T-helper 1 cell treated with Interleukin-12 subunit alpha and Interleukin-12 subunit beta and Interleukin-4 antibody, amounts not matched to agents 30 μg/mL and 1 μg/mL, for 36 hours (primary cell): Measurements from ENCODE around the gene UGT1A1.

Source experiments
- H3K27ac Mint-ChIP-seq: one replicate; pipeline ENCODE4 v1.8.0; 2021; ENCODE audit warnings: mild to moderate bottlenecking, mixed read lengths
- H3K27me3 Mint-ChIP-seq: one replicate; pipeline ENCODE4 v1.8.0; 2021; ENCODE audit warnings: low read depth, mixed read lengths
- H3K36me3 Mint-ChIP-seq: one replicate; pipeline ENCODE4 v1.8.0; 2021; ENCODE audit warnings: low read depth, mixed read lengths
- H3K4me1 Mint-ChIP-seq: one replicate; pipeline ENCODE4 v1.8.0; 2021; ENCODE audit warnings: low read depth, mixed read lengths
- H3K4me3 Mint-ChIP-seq: one replicate; pipeline ENCODE4 v1.8.0; 2021; ENCODE audit warnings: mild to moderate bottlenecking, moderate library complexity, mixed read lengths
- H3K9me3 Mint-ChIP-seq: one replicate; pipeline ENCODE4 v1.8.0; 2021; ENCODE audit warnings: mixed read lengths

The UGT1A1 gene

DNA sequence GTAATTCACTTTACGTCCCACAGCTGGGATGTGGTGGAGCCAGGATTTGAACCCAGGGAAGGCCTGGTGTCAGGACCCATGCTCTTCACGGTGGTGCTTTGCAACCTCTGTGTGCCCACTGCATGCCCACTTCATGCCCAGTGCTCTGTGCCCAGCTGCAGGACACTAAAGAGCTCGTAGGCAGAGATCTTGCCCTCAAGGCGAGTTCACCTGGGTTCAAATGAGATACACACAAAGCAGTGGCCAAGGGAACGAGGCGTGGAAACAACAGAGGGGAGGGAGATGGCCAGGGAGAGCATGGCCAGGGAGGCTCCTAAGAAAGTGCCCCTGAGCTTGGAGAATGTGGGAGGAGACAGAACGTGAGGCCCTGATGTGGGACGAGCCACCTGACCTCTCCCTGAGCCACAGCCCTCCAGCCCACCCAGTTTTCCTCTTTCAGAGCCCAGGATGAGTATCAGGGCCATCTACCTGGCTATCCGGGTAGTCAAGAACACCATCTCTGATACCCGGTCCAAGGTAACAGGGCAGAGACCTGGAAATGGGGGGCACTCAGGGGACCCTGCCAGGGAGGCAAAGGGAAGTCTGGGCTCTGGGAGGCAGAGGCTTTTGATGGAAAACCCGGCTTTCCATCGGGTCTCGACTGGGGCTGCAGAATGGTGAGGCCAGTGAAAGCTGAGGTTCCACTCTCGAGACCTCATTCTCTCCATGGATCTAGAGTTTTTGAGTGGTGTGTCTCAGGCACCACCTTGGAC is 38.4 kb downstream of the UGT1A1 start:
- Mint-ChIP-seq H3K36me3 (no peaks in the 10 kb centered on the region), H3K27me3 (no peaks in the 10 kb centered on the region), H3K9me3 (no peaks in the 10 kb centered on the region), H3K27ac (no peak overlapping the region), H3K4me3 (no peak overlapping the region), H3K4me1 (no peaks in the 10 kb centered on the region)

- Mint-ChIP-seq H3K27ac (no peak overlapping the region), H3K36me3 (no peaks in the 10 kb centered on the region), H3K4me1 (no peaks in the 10 kb centered on the region), H3K4me3 (no peak overlapping the region), H3K27me3 (no peaks in the 10 kb centered on the region), H3K9me3 (no peaks in the 10 kb centered on the region)
Observed at GRCh38 chr2:233799087-233799665, 39.1 kb downstream of the UGT1A1 start.

DNA sequence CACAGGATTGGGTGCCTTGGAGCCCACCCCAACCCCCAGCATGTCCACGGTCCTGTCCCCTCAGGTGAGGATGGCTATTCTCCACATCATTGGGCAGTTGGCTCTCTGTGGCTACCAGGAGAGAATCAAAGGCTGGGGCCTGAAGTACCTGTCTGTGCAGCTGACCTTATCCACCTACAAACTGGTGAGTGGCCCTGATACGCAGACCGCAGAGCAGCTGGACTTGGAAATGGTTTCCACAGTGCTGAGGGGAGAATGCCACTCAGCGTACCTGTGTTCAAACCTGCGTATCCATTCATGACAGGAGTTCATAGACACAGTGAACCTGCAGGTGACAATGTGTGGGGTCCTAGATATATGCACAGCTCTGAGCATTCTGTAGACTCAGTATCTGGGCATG is 39.6 kb downstream of the UGT1A1 start:
- H3K27ac Mint-ChIP-seq = no peak overlapping the region
- no peaks in the 10 kb centered on the region for H3K36me3 Mint-ChIP-seq
- no peaks in the 10 kb centered on the region for H3K27me3 Mint-ChIP-seq
- no peaks in the 10 kb centered on the region for H3K9me3 Mint-ChIP-seq
- H3K4me1 Mint-ChIP-seq = no peaks in the 10 kb centered on the region
- H3K4me3 Mint-ChIP-seq = no peak overlapping the region

GRCh38 chr2:233800208-233800607 is 40.1 kb downstream of the UGT1A1 start:
- H3K27ac Mint-ChIP-seq = no peak overlapping the region
- H3K9me3 Mint-ChIP-seq = no peaks in the 10 kb centered on the region
- H3K27me3 Mint-ChIP-seq = no peaks in the 10 kb centered on the region
- H3K36me3 Mint-ChIP-seq = no peaks in the 10 kb centered on the region
- no peak overlapping the region for H3K4me3 Mint-ChIP-seq
- H3K4me1 Mint-ChIP-seq = no peaks in the 10 kb centered on the region

GRCh38 chr2:233801357-233802131 is 41.5 kb downstream of the UGT1A1 start:
- H3K36me3 Mint-ChIP-seq = no peaks in the 10 kb centered on the region
- no peak overlapping the region for H3K27ac Mint-ChIP-seq
- no peaks in the 10 kb centered on the region for H3K4me1 Mint-ChIP-seq
- H3K4me3 Mint-ChIP-seq = no peak overlapping the region
- H3K9me3 Mint-ChIP-seq = no peaks in the 10 kb centered on the region
- H3K27me3 Mint-ChIP-seq = peaks cover 7% of the 10 kb centered on the region

DNA sequence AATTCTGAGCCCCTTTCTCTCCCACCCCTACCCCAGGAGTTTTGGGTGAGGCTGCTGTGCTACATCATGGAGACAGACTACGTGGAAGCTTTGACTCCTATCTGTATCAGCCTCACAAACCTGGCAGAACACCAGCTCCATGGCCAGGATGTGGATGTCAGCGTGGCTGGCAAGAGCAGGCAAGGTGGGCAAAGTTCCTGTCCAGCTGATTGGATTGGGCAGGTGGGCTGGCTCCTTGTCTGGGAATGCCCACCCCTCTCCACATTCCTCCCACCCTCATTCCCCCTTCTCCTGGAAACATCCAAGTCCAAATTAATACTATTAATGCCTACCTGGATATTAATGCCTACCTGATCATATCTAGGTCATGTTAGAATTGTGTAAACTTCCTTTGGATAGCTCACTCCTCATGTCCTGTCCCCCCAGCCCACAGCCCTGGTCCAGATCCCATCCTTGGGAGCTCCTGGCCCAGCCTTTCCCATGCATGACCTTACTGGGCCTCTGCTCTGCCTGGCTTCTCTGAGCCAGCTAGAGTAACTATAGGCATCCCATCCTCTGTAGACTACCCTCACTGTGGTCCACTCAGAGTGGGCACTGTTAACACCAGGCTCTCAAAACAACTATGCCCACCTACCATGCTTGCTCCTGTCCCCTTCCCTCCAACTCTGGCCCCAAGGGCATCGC is 42.2 kb downstream of the UGT1A1 start:
- Mint-ChIP-seq H3K4me3 (no peak overlapping the region), H3K4me1 (no peaks in the 10 kb centered on the region), H3K27ac (no peak overlapping the region), H3K27me3 (peaks cover 7% of the 10 kb centered on the region), H3K9me3 (no peaks in the 10 kb centered on the region), H3K36me3 (no peaks in the 10 kb centered on the region)

GRCh38 chr2:233803292-233803911 is 43.3 kb downstream of the UGT1A1 start:
- H3K36me3 Mint-ChIP-seq = no peaks in the 10 kb centered on the region
- peaks cover 7% of the 10 kb centered on the region for H3K27me3 Mint-ChIP-seq
- no peaks in the 10 kb centered on the region for H3K4me1 Mint-ChIP-seq
- H3K9me3 Mint-ChIP-seq = no peaks in the 10 kb centered on the region
- H3K4me3 Mint-ChIP-seq = no peak overlapping the region
- H3K27ac Mint-ChIP-seq = no peak overlapping the region

DNA sequence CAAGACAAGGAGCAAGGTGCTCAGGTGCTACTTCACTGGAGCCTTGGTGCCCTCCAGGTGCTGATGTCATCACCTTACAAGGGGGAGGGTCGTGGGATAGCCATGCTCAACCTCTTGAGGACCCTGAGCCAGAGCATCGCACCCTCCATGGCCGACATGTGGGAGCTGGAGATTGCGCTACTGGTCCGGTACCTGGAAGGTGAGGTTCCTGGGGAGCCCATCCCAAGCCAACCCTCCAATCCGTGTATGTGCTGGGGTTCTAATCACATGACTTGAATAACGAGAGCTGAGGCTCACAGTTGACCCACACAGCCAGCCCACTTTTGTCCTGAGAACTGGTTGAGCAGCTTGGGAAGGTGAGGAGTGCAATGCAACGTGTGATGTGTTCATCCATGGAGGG is 43.9 kb downstream of the UGT1A1 start:
- H3K36me3 Mint-ChIP-seq = no peaks in the 10 kb centered on the region
- H3K4me1 Mint-ChIP-seq = no peaks in the 10 kb centered on the region
- H3K4me3 Mint-ChIP-seq = no peak overlapping the region
- H3K9me3 Mint-ChIP-seq = no peaks in the 10 kb centered on the region
- H3K27me3 Mint-ChIP-seq = peaks cover 7% of the 10 kb centered on the region
- H3K27ac Mint-ChIP-seq = no peak overlapping the region

DNA sequence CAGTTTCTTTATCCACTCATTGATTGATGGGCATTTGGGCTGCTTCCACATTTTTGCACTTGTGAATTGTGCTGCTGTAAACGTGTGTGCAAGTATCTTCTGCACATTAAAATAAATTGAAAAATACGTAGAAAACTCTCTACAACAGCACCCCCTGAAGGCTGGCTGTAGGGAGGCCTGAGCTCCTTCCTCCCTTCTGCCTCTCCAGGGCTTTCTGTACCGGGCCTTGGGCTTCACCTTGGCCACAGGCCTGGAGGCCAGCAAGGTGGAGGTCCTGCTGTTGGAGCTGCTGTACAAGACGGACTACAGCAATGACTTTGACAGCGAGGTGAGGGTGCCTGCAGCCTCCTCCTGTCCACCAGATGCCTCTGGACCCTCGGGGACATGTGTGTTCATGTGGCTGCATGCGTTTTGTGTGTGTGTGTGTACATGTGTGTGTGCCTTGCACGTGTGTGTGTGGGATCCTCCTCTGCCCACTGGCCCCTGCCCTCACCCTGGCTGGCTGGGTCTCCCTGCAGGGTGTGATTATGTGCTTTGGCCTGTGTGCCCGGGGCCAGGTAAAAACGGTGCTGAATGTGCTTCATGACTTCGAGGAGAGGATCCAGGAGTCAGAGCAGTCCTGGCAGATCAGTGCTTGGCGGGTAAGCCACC is 47.3 kb downstream of the UGT1A1 start:
- Mint-ChIP-seq H3K4me1 (no peaks in the 10 kb centered on the region), H3K4me3 (no peak overlapping the region), H3K27ac (no peak overlapping the region), H3K36me3 (no peaks in the 10 kb centered on the region), H3K27me3 (peaks cover 7% of the 10 kb centered on the region), H3K9me3 (no peaks in the 10 kb centered on the region)

DNA sequence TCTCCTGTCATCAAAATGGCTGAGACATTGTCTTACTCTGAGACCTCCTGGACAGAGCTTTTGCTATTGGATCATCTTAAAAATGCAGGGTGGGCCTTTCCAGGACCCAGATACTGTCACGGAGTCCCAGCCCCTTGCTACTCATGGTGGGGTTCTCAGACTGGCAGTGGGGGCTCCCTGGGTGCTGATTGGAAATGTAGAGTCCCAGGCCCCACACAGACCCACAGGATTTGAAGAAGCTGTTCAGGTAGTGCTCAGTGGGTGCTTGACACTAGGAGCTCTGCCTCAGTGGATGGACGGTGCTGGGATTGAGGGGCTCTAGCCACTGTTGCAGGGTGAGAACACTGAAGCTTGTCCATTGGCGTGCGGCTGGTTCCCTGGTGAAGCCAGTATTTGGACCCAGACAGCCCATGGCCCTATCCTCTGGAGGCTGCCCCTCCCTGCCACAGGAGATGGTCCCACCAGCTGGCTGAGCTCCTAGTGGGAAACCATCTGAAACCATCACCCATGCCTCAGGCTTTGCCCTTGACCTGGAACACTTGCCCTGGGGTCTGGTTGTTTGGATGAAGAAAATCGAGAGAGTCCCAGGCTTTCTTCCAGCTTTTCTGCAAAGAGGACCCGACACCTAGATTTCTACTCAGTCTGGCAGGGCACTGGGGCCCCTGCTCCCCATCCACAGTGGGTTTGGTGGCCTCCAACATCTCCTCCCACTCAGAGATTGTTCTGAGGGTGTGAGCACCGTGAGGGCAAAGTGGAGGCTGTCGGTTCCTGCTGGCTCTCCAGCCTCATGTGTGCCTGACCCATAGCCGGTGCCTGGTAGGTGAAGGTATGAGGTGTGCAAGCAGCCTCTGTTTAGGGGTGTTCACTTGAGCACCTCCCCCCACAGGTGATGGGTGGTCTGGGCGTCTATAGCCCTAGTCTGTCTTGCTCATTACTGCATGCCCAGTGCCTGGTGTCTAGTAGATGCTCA is 48.2 kb downstream of the UGT1A1 start:
- Mint-ChIP-seq H3K27me3 (peaks cover 7% of the 10 kb centered on the region), H3K36me3 (no peaks in the 10 kb centered on the region), H3K9me3 (no peaks in the 10 kb centered on the region), H3K27ac (no peak overlapping the region), H3K4me3 (no peak overlapping the region), H3K4me1 (no peaks in the 10 kb centered on the region)

- Mint-ChIP-seq H3K27me3 (peaks cover 6% of the 10 kb centered on the region), H3K36me3 (no peaks in the 10 kb centered on the region), H3K27ac (no peak overlapping the region), H3K4me3 (no peak overlapping the region), H3K4me1 (no peaks in the 10 kb centered on the region), H3K9me3 (no peaks in the 10 kb centered on the region)
Observed at GRCh38 chr2:233810385-233810784, 50.3 kb downstream of the UGT1A1 start.

GRCh38 chr2:233811087-233811486 is 51.0 kb downstream of the UGT1A1 start:
- Mint-ChIP-seq H3K4me1 (no peaks in the 10 kb centered on the region), H3K36me3 (no peaks in the 10 kb centered on the region), H3K9me3 (no peaks in the 10 kb centered on the region), H3K27ac (no peak overlapping the region), H3K4me3 (no peak overlapping the region), H3K27me3 (no peaks in the 10 kb centered on the region)

- H3K4me1 Mint-ChIP-seq = no peaks in the 10 kb centered on the region
- H3K27ac Mint-ChIP-seq = no peak overlapping the region
- no peak overlapping the region for H3K4me3 Mint-ChIP-seq
- H3K27me3 Mint-ChIP-seq = no peaks in the 10 kb centered on the region
- no peaks in the 10 kb centered on the region for H3K36me3 Mint-ChIP-seq
- H3K9me3 Mint-ChIP-seq = no peaks in the 10 kb centered on the region
Observed at GRCh38 chr2:233811732-233812131, 51.7 kb downstream of the UGT1A1 start.
